ENCODE results near the gene FBXO42. TPM values are rescaled to one million over a fixed set of nuclear protein-coding genes. Genes with fewer than 3 reads are reported as not detected.
A peak's percentile ranks its signal among the peaks of the same experiment; 100 is the strongest.
"Not testable (repeated sequence)": the region's sequence is repeated elsewhere in the genome, so short reads cannot be mapped to it uniquely, and the experiment has no call there.

The FBXO42 gene
- total RNA-seq, 2 experiments from 2014 or later: 14.3 to 18.1 TPM

- peaks cover 18% of the 10 kb centered on the region for H3K4me1 Mint-ChIP-seq
- ATAC-seq; H3K4me3 Mint-ChIP-seq; H3K9me3 Mint-ChIP-seq (ENCODE audit: low read depth); POLR2A ChIA-PET; DNase-seq; H3K27me3 Mint-ChIP-seq; H3K36me3 Mint-ChIP-seq (ENCODE audit: low read depth); intact Hi-C loops (cut with DNase I, micrococcal nuclease); H3K27ac Mint-ChIP-seq: not testable (repeated sequence)
- CTCF ChIA-PET: interaction anchor here (0.6 kb wide), 1 partner anchor 15 kb away, joined by 3 read pairs; no protein-coding TSS in a partner anchor
These were observed 138.7 kb downstream of the FBXO42 start for GRCh38 chr1:16213544-16213943.

GRCh38 chr1:16213013-16213412 lies 139.3 kb downstream of the FBXO42 start:
- Mint-ChIP-seq H3K9me3 (ENCODE audit: low read depth) (no peaks in the 10 kb centered on the region), H3K4me3 (no peak overlapping the region), H3K27ac (no peak overlapping the region), H3K4me1 (peaks cover 18% of the 10 kb centered on the region), H3K27me3 (no peaks in the 10 kb centered on the region), H3K36me3 (ENCODE audit: low read depth) (no peaks in the 10 kb centered on the region)
- CTCF ChIA-PET: interaction anchor here (0.6 kb wide), 2 partner anchors 16 to 31 kb away, joined by 3 read pairs; no protein-coding TSS in a partner anchor
- no peak for DNase-seq
- ATAC-seq: no peak
- POLR2A ChIA-PET: no interaction called here
- intact Hi-C loops (cut with DNase I, micrococcal nuclease): no loop called here

- H3K36me3 Mint-ChIP-seq (ENCODE audit: low read depth): no peaks in the 10 kb centered on the region
- ChIA-PET CTCF (interaction anchor here (0.6 kb wide), 1 partner anchor 32 kb away, joined by 3 read pairs; no protein-coding TSS in a partner anchor), POLR2A (no interaction called here)
- no peak for ATAC-seq
- peak; percentile 15 for DNase-seq
- no peaks in the 10 kb centered on the region for H3K27me3 Mint-ChIP-seq
- H3K4me3 Mint-ChIP-seq: no peak within 1 kb of the TSS
- H3K4me1 Mint-ChIP-seq: peaks cover 13% of the 10 kb centered on the region
- intact Hi-C loops (cut with DNase I, micrococcal nuclease): no loop called here
- H3K9me3 Mint-ChIP-seq (ENCODE audit: low read depth): no peaks in the 10 kb centered on the region
- no peak within 1 kb of the TSS for H3K27ac Mint-ChIP-seq
These were observed 139.9 kb downstream of the FBXO42 start, which contains the start of gene ARHGEF19 for GRCh38 chr1:16212251-16212961. ARHGEF19 (minus strand) TSS chr1:16212652; CDS start chr1:16209054, 3,598 bp downstream.

GRCh38 chr1:16211824-16212223 lies 140.5 kb downstream of the FBXO42 start:
- intact Hi-C loops (cut with DNase I, micrococcal nuclease): no loop called here
- Mint-ChIP-seq H3K4me1 (peaks cover 11% of the 10 kb centered on the region), H3K4me3 (no peak overlapping the region), H3K27me3 (no peaks in the 10 kb centered on the region), H3K9me3 (ENCODE audit: low read depth) (no peaks in the 10 kb centered on the region), H3K27ac (no peak overlapping the region), H3K36me3 (ENCODE audit: low read depth) (no peaks in the 10 kb centered on the region)
- DNase-seq (no peak), ATAC-seq (no peak)
- ChIA-PET POLR2A (no interaction called here), CTCF (interaction anchor here (0.7 kb wide), 1 partner anchor 421 kb away, joined by 3 read pairs; no protein-coding TSS in a partner anchor)

- CTCF ChIA-PET: no interaction called here
- Mint-ChIP-seq H3K27ac (no peak overlapping the region), H3K4me3 (no peak overlapping the region), H3K27me3 (no peaks in the 10 kb centered on the region), H3K36me3 (ENCODE audit: low read depth) (no peaks in the 10 kb centered on the region), H3K9me3 (ENCODE audit: low read depth) (no peaks in the 10 kb centered on the region), H3K4me1 (peaks cover 7% of the 10 kb centered on the region)
- intact Hi-C loops (cut with DNase I, micrococcal nuclease): no loop called here
- DNase-seq (no peak), ATAC-seq (no peak)
- POLR2A ChIA-PET: no interaction called here
These were observed 141.7 kb downstream of the FBXO42 start for GRCh38 chr1:16210581-16210980.

GRCh38 chr1:16209847-16210407 lies 142.4 kb downstream of the FBXO42 start:
- ChIA-PET POLR2A (no interaction called here), CTCF (no interaction called here)
- DNase-seq (no peak), ATAC-seq (no peak)
- Mint-ChIP-seq H3K4me3 (no peak overlapping the region), H3K36me3 (ENCODE audit: low read depth) (no peaks in the 10 kb centered on the region), H3K4me1 (peaks cover 7% of the 10 kb centered on the region), H3K27ac (no peak overlapping the region), H3K9me3 (ENCODE audit: low read depth) (no peaks in the 10 kb centered on the region), H3K27me3 (no peaks in the 10 kb centered on the region)
- intact Hi-C loops (cut with DNase I, micrococcal nuclease): loop anchor here in 1 of 2 experiments (5.0 kb wide), 1 partner anchor 287 kb away; no protein-coding TSS in a partner anchor

GRCh38 chr1:16209132-16209846 lies 143.0 kb downstream of the FBXO42 start:
- H3K4me3 Mint-ChIP-seq: no peak overlapping the region
- no peaks in the 10 kb centered on the region for H3K36me3 Mint-ChIP-seq (ENCODE audit: low read depth)
- no peaks in the 10 kb centered on the region for H3K27me3 Mint-ChIP-seq
- H3K9me3 Mint-ChIP-seq (ENCODE audit: low read depth): no peaks in the 10 kb centered on the region
- DNase-seq (no peak), ATAC-seq (no peak)
- intact Hi-C loops (cut with DNase I, micrococcal nuclease): loop anchor here in 1 of 2 experiments (5.0 kb wide), 1 partner anchor 288 kb away; no protein-coding TSS in a partner anchor
- no peak overlapping the region for H3K27ac Mint-ChIP-seq
- CTCF ChIA-PET: no interaction called here
- peaks cover 9% of the 10 kb centered on the region for H3K4me1 Mint-ChIP-seq
- POLR2A ChIA-PET: interaction anchor here (0.6 kb wide), 1 partner anchor 156 kb away, joined by 4 read pairs; no protein-coding TSS in a partner anchor

GRCh38 chr1:16208270-16208987 lies 143.9 kb downstream of the FBXO42 start:
- Mint-ChIP-seq H3K4me3 (peak overlapping the region; percentile 10), H3K36me3 (ENCODE audit: low read depth) (peaks cover 2% of the 10 kb centered on the region), H3K27me3 (no peaks in the 10 kb centered on the region), H3K9me3 (ENCODE audit: low read depth) (no peaks in the 10 kb centered on the region), H3K4me1 (peaks cover 9% of the 10 kb centered on the region), H3K27ac (no peak overlapping the region)
- POLR2A ChIA-PET: interaction anchor here (0.6 kb wide), 1 partner anchor 157 kb away, joined by 4 read pairs; no protein-coding TSS in a partner anchor
- intact Hi-C loops (cut with DNase I, micrococcal nuclease): loop anchor here in 1 of 2 experiments (5.0 kb wide), 1 partner anchor 289 kb away; no protein-coding TSS in a partner anchor
- ATAC-seq: no peak
- CTCF ChIA-PET: no interaction called here
- DNase-seq: no peak

GRCh38 chr1:16207318-16208269 lies 144.7 kb downstream of the FBXO42 start:
- no peaks in the 10 kb centered on the region for H3K9me3 Mint-ChIP-seq (ENCODE audit: low read depth)
- no peaks in the 10 kb centered on the region for H3K27me3 Mint-ChIP-seq
- H3K4me3 Mint-ChIP-seq: peak overlapping the region; percentile 72
- peak overlapping the region; percentile 90 for H3K27ac Mint-ChIP-seq
- POLR2A ChIA-PET: interaction anchor here (0.8 to 1.7 kb wide), 3 partner anchors 9 to 698 kb away, joined by 3 to 14 read pairs (median 5); no protein-coding TSS in a partner anchor
- peaks cover 2% of the 10 kb centered on the region for H3K36me3 Mint-ChIP-seq (ENCODE audit: low read depth)
- DNase-seq (peak; percentile 16), ATAC-seq (no peak)
- H3K4me1 Mint-ChIP-seq: peaks cover 9% of the 10 kb centered on the region
- intact Hi-C loops (cut with DNase I, micrococcal nuclease): loop anchor here (2.0 to 5.0 kb wide), 2 partner anchors 39 to 290 kb away; no protein-coding TSS in a partner anchor
- CTCF ChIA-PET: interaction anchor here (0.6 to 1.5 kb wide), 3 partner anchors 10 to 129 kb away, joined by 3 to 8 read pairs (median 6); no protein-coding TSS in a partner anchor

Measured in activated CD4-positive, alpha-beta T cell treated with anti-CD3 and anti-CD28 coated beads for 36 hours (primary cell).